ENCODE results near the gene PARD3B.

DNA sequence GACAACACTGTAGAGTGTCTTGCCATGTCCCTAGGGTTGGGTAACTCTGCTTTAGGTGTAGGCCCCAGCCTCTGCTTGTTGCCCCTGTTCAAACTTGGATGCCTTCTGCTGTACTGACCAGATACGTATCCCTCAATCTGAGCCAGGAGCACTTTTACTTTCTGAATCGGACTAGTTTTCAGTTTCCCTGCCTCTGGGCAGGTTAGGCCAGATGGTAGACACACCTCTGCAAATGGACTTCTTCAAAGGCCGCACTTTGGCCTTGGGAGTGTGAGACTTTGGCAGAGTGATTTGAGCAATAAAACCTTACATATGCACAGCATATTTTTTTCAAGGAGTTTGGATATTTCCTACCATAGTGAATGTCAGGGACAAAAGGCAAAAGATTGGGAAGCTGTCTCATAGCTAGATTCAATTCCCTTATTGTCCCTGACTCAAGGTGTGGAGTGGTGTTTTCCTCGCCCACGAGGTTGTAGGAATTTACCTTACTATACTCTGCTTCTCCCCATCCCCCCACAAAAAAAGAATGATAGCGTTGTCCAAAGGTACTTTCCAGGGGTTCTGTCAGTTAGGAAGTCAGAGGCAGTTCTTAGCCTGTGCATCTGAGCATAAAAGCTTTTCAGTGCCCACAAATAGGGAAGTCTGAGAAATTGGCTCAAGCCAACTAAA is 15.3 kb upstream of the PARD3B start:
- no peak for TF ChIP-seq BHLHE40 (IDR thresholded peaks at IDR 0.05; ENCODE audit: borderline replicate concordance)
- no peak for TF ChIP-seq ARNT (IDR thresholded peaks at IDR 0.05)
- TF ChIP-seq FOXM1 (IDR thresholded peaks at IDR 0.05; ENCODE audit: borderline replicate concordance) = no peak
- TF ChIP-seq TARDBP (IDR thresholded peaks at IDR 0.05) = no peak
